T-helper 1 cell treated with Interleukin-12 subunit alpha and Interleukin-12 subunit beta and Interleukin-4 antibody, amounts not matched to agents 30 μg/mL and 1 μg/mL, for 36 hours (primary cell): ENCODE measurements around the gene NAA20.
A peak's percentile ranks its signal among the peaks of the same experiment; 100 is the strongest.

Experiments used
- H3K27ac Mint-ChIP-seq: one replicate; pipeline ENCODE4 v1.8.0; 2021; ENCODE audit warnings: mild to moderate bottlenecking, mixed read lengths
- H3K27me3 Mint-ChIP-seq: one replicate; pipeline ENCODE4 v1.8.0; 2021; ENCODE audit warnings: low read depth, mixed read lengths
- H3K36me3 Mint-ChIP-seq: one replicate; pipeline ENCODE4 v1.8.0; 2021; ENCODE audit warnings: low read depth, mixed read lengths
- H3K4me1 Mint-ChIP-seq: one replicate; pipeline ENCODE4 v1.8.0; 2021; ENCODE audit warnings: low read depth, mixed read lengths
- H3K4me3 Mint-ChIP-seq: one replicate; pipeline ENCODE4 v1.8.0; 2021; ENCODE audit warnings: mild to moderate bottlenecking, moderate library complexity, mixed read lengths
- H3K9me3 Mint-ChIP-seq: one replicate; pipeline ENCODE4 v1.8.0; 2021; ENCODE audit warnings: mixed read lengths

Gene NAA20

GRCh38 chr20:20021835-20022234, 4.7 kb downstream of the NAA20 start:
- Mint-ChIP-seq H3K27ac (peak overlapping the region; percentile 87), H3K9me3 (no peaks in the 10 kb centered on the region), H3K36me3 (peaks cover 9% of the 10 kb centered on the region), H3K27me3 (no peaks in the 10 kb centered on the region), H3K4me3 (peak overlapping the region; percentile 40), H3K4me1 (peaks cover 49% of the 10 kb centered on the region)

- H3K27ac Mint-ChIP-seq, result peak overlapping the region; percentile 81
- H3K36me3 Mint-ChIP-seq, result peaks cover 10% of the 10 kb centered on the region
- peak overlapping the region; percentile 52 for H3K4me3 Mint-ChIP-seq
- no peaks in the 10 kb centered on the region for H3K9me3 Mint-ChIP-seq
- H3K27me3 Mint-ChIP-seq, result no peaks in the 10 kb centered on the region
- peaks cover 46% of the 10 kb centered on the region for H3K4me1 Mint-ChIP-seq
These were observed 5.3 kb downstream of the NAA20 start for GRCh38 chr20:20022498-20022897.

DNA sequence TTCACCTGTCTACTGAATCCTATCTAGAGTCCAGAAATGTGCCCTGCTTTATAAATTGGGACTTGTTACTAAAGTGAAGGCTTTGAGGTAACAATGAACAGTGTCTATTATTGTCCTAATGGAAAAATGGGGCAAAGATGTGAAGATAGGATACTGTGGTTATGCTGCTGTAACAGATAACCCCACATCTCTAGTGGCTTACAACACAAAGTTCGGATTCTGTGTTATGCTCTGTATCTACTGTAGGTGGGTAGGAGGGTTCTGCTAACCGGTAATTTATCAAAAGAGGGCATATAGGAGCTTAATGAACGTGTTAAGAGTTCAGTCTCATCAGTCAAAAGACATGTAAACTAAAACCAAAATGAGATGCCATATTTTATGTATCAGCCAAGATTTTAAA, 6.2 kb downstream of the NAA20 start:
- Mint-ChIP-seq H3K4me1 (peaks cover 40% of the 10 kb centered on the region), H3K27me3 (no peaks in the 10 kb centered on the region), H3K27ac (peak overlapping the region; percentile 27), H3K9me3 (no peaks in the 10 kb centered on the region), H3K4me3 (no peak overlapping the region), H3K36me3 (peaks cover 9% of the 10 kb centered on the region)

DNA sequence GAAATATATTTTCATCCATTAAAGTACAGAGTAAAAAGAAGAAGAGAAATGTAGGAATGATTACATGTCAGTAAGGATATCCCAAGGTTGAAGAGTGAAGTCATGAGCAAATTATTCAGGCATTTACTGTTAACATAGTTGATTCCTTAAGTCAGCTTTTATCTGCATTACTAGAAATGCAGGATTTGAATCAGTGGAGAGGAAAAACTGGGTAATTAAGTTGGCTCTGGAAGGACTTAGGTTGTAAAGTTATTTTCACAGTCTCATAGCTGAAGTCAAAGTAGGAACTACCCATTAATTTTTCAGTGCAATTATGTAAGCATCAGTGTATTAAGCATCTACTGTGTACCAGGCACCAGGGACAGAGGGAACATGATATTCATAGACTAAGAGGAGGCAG, 7.8 kb downstream of the NAA20 start:
- peaks cover 12% of the 10 kb centered on the region for H3K36me3 Mint-ChIP-seq
- no peak overlapping the region for H3K27ac Mint-ChIP-seq
- H3K27me3 Mint-ChIP-seq, result no peaks in the 10 kb centered on the region
- no peak overlapping the region for H3K4me3 Mint-ChIP-seq
- H3K9me3 Mint-ChIP-seq, result no peaks in the 10 kb centered on the region
- H3K4me1 Mint-ChIP-seq, result peaks cover 32% of the 10 kb centered on the region

- H3K27ac Mint-ChIP-seq, result no peak overlapping the region
- H3K4me1 Mint-ChIP-seq, result peaks cover 14% of the 10 kb centered on the region
- H3K4me3 Mint-ChIP-seq, result no peak overlapping the region
- H3K27me3 Mint-ChIP-seq, result no peaks in the 10 kb centered on the region
- H3K36me3 Mint-ChIP-seq, result peaks cover 17% of the 10 kb centered on the region
- no peaks in the 10 kb centered on the region for H3K9me3 Mint-ChIP-seq
These were observed 10.1 kb downstream of the NAA20 start for GRCh38 chr20:20027284-20027683.

DNA sequence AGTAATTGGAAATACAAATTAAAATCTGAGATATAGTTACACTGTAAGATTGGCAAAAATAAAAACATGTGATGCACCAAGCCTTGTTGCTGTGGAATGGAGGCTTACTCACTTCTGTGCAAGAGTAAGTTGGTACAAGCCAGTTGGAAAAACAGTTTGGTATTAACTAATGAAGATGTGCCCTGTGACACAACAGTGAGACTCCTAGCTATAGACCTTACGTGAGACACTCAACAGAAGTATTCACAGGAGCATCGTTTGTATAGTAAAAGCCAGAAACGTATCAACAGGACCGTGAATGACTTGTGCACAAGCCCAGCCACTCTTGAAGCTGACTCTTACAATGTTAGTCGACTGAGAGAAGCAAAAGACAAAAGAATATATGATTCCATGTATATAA, 14.6 kb downstream of the NAA20 start:
- Mint-ChIP-seq H3K4me1 (peaks cover 3% of the 10 kb centered on the region), H3K9me3 (no peaks in the 10 kb centered on the region), H3K4me3 (no peak overlapping the region), H3K27me3 (no peaks in the 10 kb centered on the region), H3K27ac (no peak overlapping the region), H3K36me3 (peaks cover 27% of the 10 kb centered on the region)

GRCh38 chr20:20034486-20034885, 17.3 kb downstream of the NAA20 start:
- Mint-ChIP-seq H3K4me1 (no peaks in the 10 kb centered on the region), H3K9me3 (no peaks in the 10 kb centered on the region), H3K27ac (no peak overlapping the region), H3K27me3 (no peaks in the 10 kb centered on the region), H3K4me3 (no peak overlapping the region), H3K36me3 (peaks cover 39% of the 10 kb centered on the region)

- Mint-ChIP-seq H3K27ac (no peak overlapping the region), H3K4me3 (no peak overlapping the region), H3K4me1 (no peaks in the 10 kb centered on the region), H3K9me3 (no peaks in the 10 kb centered on the region), H3K27me3 (no peaks in the 10 kb centered on the region), H3K36me3 (peaks cover 40% of the 10 kb centered on the region)
These were observed 19.6 kb downstream of the NAA20 start for GRCh38 chr20:20036756-20037155.

- H3K9me3 Mint-ChIP-seq, result no peaks in the 10 kb centered on the region
- H3K36me3 Mint-ChIP-seq, result peaks cover 48% of the 10 kb centered on the region
- H3K27ac Mint-ChIP-seq, result no peak overlapping the region
These were observed 20.8 kb downstream of the NAA20 start for GRCh38 chr20:20037960-20038359.

GRCh38 chr20:20038586-20038985, 21.4 kb downstream of the NAA20 start:
- Mint-ChIP-seq H3K36me3 (peaks cover 53% of the 10 kb centered on the region), H3K27ac (no peak overlapping the region)

More at GRCh38 chr20:20037960-20038359, 20.8 kb downstream of the NAA20 start:
- H3K4me1 Mint-ChIP-seq, result no peaks in the 10 kb centered on the region
- H3K4me3 Mint-ChIP-seq, result no peak overlapping the region
- H3K27me3 Mint-ChIP-seq, result no peaks in the 10 kb centered on the region

DNA sequence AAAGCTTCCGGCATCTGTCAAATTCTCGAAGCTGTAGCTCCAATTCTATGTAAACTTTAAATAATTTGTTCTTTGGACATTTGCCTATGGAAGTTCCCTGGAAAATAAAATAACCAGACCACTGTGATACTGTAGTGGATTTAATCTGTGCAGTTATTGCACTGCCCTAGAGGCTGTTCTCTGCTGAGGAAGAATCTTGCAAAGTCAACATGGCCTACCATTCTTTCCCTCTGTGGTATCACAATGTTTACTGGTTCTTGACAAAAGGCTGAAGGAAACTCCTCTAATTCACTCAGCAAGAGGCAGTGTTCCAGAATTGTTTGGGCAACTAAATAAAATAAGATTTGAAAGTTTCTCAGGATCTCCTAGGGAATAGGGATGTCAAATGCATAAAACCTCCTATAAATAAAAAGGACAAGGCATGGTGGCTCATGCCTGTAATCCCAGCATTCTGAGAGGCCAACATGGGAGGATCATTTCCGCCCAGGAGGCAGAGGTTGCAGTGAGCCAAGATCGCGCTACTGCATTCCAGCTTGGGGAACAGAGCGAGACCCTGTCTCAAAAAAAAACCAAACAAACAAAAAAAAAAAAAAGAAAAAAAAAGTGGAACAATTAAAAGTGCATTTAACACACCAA, 22.7 kb downstream of the NAA20 start:
- Mint-ChIP-seq H3K27ac (no peak overlapping the region), H3K27me3 (no peaks in the 10 kb centered on the region), H3K4me3 (no peak overlapping the region)

More at GRCh38 chr20:20038586-20038985, 21.4 kb downstream of the NAA20 start:
- Mint-ChIP-seq H3K27me3 (no peaks in the 10 kb centered on the region), H3K9me3 (no peaks in the 10 kb centered on the region), H3K4me3 (no peak overlapping the region), H3K4me1 (no peaks in the 10 kb centered on the region)

GRCh38 chr20:20051767-20052073, 34.6 kb downstream of the NAA20 start:
- Mint-ChIP-seq H3K27ac (peak overlapping the region; percentile 95), H3K9me3 (no peaks in the 10 kb centered on the region), H3K36me3 (peaks cover 28% of the 10 kb centered on the region), H3K4me1 (peaks cover 20% of the 10 kb centered on the region), H3K27me3 (no peaks in the 10 kb centered on the region), H3K4me3 (peak overlapping the region; percentile 96)

More for the DNA sequence above, 22.7 kb downstream of the NAA20 start:
- Mint-ChIP-seq H3K4me1 (no peaks in the 10 kb centered on the region), H3K36me3 (peaks cover 60% of the 10 kb centered on the region), H3K9me3 (no peaks in the 10 kb centered on the region)

DNA sequence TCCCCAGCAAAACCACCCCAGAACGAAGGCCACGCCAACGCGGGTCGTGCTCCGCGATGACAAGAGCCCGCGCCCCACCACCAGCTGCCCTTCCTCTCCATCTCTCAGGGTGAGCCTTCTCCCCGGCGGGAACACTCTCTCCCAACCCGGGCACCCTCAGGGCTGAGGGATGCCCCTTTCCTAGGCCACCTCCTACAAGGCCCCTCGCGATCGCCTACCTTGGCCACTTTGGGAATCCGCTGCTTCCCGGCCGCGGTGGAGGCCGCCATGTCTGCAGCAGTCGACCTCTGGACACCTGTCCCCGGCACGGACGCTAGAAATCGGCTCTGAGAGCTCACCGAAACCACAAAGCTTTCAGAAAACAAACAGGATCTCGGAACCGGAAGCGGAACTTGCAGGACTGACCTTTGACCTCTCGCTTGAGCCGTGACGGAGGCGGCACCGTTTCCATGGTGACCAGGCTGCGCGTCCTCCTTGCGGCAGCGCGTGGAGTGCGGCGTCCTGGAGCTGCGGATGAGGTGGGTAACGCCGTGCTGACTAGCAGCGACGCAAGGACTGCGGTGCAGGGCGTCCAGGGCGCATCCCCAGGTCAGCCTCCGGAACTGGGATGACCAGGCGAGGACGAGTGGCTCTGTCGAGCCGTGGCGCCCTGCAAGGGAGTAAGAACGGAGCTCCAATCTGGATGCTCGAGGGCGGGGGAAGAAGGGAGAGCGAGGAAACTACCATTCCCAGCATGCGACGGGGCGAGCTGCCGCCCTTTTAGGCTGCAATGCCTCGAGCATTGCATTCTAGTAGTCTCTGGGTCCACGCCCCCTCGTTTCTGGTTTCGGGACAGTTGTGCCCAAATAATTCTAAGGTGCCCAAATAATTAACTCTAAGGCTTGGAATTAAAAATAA, 35.2 kb downstream of the NAA20 start, which contains the start of the genes CFAP61 and CRNKL1:
Gene CFAP61, plus strand, starts transcription at position 459 of the 897 bp plus-strand sequence. CDS start 4,122 bp downstream, outside the sequence.
Gene CRNKL1, minus strand, starts transcription at position 393 of the 897 bp plus-strand sequence. Its CDS starts 124 bp downstream, at position 269.
- H3K9me3 Mint-ChIP-seq, result no peaks in the 10 kb centered on the region
- H3K4me3 Mint-ChIP-seq, result peak within 1 kb of the TSS; percentile 96
- H3K27me3 Mint-ChIP-seq, result no peaks in the 10 kb centered on the region
- peaks cover 25% of the 10 kb centered on the region for H3K36me3 Mint-ChIP-seq
- peak within 1 kb of the TSS; percentile 95 for H3K27ac Mint-ChIP-seq
- peaks cover 20% of the 10 kb centered on the region for H3K4me1 Mint-ChIP-seq

DNA sequence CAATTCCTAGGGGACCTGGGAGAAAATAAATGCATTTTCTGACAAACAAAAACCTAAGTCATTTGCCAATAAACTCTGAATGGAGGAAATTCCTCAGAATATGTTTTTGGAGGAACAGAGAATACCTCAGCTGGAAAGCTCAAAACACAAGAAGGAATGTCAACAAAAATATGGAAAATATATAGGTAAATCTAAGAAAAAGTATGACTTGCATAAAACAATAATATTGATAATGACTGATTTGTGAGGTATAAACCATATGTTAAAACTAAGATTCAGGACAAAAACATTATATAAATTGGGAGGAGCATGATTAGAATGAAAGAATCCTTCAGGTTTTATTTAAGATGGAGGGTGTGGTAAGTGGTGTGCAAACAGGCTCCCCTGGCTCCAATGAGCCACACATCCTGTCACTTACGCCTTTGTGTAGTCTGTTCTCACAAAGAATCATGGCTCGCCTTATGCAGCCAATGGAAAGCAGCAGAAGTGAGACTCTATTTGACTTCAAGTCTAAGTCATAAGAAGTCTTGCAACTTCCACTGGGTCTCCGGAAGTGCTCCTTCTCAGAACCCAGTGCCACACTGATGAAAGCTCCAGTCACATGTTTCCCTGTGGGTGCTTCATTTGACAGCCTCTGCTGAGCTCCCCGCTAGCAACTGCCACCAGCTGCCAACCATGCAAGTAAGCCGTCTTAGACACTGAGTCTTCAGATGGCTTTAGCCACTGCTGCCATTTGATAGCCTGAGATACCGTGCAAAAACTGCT, 43.3 kb downstream of the NAA20 start:
- no peak overlapping the region for H3K4me3 Mint-ChIP-seq
- no peaks in the 10 kb centered on the region for H3K36me3 Mint-ChIP-seq
- H3K9me3 Mint-ChIP-seq, result no peaks in the 10 kb centered on the region
- H3K4me1 Mint-ChIP-seq, result no peaks in the 10 kb centered on the region
- H3K27me3 Mint-ChIP-seq, result peaks cover 20% of the 10 kb centered on the region
- no peak overlapping the region for H3K27ac Mint-ChIP-seq
